Stimulated activated CD8-positive, alpha-beta memory T cell treated with anti-CD3 and anti-CD28 coated beads, Interleukin-7, amount 100 ng/mL, for 1 hour (primary cell): ENCODE data around the gene PIK3CB.
"Not testable (repeated sequence)": the region's sequence is repeated elsewhere in the genome, so short reads cannot be mapped to it uniquely, and the experiment has no call there.

ENCODE experiments used
- DNase-seq, 2 donors: peaks; one replicate each; pipeline ENCODE4 v3.0.0-alpha.2; 2020; ENCODE audit warnings: low read depth in 2 of 2

The PIK3CB gene

DNA sequence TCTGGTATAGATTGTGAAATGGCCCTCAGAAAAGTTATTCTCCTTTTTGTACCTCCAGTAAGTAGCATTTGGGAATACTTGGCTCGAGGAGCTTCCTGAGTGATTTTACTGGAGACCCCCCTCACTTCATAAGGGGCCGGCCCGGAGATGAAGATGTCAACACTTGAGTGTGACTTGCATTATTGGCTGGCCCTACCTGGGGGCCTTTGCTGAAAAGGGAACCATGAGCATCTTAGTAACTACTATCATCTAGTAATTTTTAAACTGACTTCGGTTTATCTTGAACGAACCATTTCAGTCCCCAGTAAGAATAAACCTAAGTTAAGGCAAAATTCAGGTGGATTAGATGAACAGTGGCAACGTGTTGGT is 224.8 kb downstream of the PIK3CB start:
- no peak for DNase-seq

- peak; percentile 21 to 46 for DNase-seq
These were observed 226.2 kb downstream of the PIK3CB start, which contains the start of gene FAIM for GRCh38 chr3:138608322-138609135. TSS of gene FAIM (plus strand) at chr3:138608771. CDS start at chr3:138619727, 10,956 bp downstream.

GRCh38 chr3:138604106-138604595 is 230.6 kb downstream of the PIK3CB start:
- DNase-seq: not testable (repeated sequence)
